Prostate gland (tissue), 2 donors: ENCODE measurements around the gene ZNF688.

Experiments used
- POLR2AphosphoS5 ChIP-seq: sonication (generic); formaldehyde crosslinking; IDR thresholded peaks from one replicate; pipeline ENCODE4 v1.6.1; 2017; ENCODE audit warnings: antibody characterized with exemption
- TF ChIP-seq, protein P1 (sequence below), 4 experiments: fragments of 200-600 bp in 2 of 4; fragments of 450-650 bp in 2 of 4; sonication (generic) in 2 of 4; IDR thresholded peaks; 1 replicate in 3 of 4; 2 replicates in 1 of 4; pipeline ENCODE4 v1.5.1; 2016 to 2019; ENCODE audit warnings: antibody characterized with exemption in 4 of 4, mild to moderate bottlenecking in 2 of 4, moderate library complexity in 2 of 4

GRCh38 chr16:30565984-30566383 lies 5.5 kb downstream of the ZNF688 start:
- TF ChIP-seq, protein P1, sequence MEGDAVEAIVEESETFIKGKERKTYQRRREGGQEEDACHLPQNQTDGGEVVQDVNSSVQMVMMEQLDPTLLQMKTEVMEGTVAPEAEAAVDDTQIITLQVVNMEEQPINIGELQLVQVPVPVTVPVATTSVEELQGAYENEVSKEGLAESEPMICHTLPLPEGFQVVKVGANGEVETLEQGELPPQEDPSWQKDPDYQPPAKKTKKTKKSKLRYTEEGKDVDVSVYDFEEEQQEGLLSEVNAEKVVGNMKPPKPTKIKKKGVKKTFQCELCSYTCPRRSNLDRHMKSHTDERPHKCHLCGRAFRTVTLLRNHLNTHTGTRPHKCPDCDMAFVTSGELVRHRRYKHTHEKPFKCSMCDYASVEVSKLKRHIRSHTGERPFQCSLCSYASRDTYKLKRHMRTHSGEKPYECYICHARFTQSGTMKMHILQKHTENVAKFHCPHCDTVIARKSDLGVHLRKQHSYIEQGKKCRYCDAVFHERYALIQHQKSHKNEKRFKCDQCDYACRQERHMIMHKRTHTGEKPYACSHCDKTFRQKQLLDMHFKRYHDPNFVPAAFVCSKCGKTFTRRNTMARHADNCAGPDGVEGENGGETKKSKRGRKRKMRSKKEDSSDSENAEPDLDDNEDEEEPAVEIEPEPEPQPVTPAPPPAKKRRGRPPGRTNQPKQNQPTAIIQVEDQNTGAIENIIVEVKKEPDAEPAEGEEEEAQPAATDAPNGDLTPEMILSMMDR (IDR thresholded peaks at IDR 0.05) = no peak
- TF ChIP-seq POLR2AphosphoS5 = no peak
